ENCODE data around the gene ATG5. TPM values are rescaled to one million over a fixed set of nuclear protein-coding genes. Genes with fewer than 3 reads are reported as not detected.

The ATG5 gene
- total RNA-seq = 10 to 100 TPM; 26.1 to 43.3 (median 30.6) TPM

DNA sequence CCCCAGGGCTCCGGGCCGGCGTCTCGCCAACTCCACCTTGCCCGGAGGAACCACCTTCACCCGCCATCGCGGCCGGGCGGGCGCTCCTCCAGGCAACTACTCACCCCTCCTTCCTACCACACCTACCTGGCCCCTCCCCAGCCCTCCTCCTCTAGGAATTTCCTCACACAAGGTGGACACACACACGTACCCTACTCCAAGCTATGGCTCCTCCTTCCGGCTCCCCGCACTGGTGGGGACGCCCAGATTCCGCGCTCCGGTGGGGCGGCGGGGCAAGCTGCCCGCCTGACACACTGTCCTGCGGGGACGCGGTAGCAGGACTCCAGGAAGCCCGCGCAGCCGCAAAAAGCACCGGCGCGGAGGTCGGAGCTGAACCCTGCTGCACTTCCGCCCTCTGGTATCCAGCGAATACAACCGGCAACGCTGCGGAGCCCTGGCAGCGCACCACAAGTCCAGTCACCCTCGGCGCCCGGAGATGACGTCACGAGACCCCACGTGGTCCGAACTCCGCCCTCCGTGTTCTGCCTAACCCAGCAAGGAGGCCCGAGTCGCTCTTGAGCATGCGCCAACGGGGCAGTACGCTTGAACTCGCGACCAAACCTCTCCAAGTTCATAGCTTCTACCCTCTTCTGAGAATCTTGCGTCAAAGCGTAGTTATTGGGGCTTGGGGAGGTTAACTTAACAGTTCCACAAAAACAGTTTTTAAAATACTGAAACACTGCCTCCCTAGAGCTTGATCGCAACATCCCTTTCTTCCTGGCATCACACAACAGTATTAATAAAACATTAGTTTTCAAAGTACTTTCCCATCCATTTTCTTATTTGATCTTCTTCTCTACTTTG lies at the start of gene ATG5:
ATG5 (minus strand) TSS at position 425 of the 843 bp plus-strand sequence. CDS start 9,552 bp downstream, outside the sequence.
- Histone ChIP-seq H3K9me3 (no peaks in the 10 kb centered on the region), H3K4me1 (peaks cover 0 to 25% (median 0%) of the 10 kb centered on the region in 3 donors), H3K4me3 (peak within 1 kb of the TSS; percentile 82 to 87), H3K27me3 (peaks cover 16% of the 10 kb centered on the region), H3K27ac (peak within 1 kb of the TSS; percentile 62 to 94 (median 88)), H3K36me3 (no peaks in the 10 kb centered on the region)
- peak; percentile 98 for ATAC-seq
- TF ChIP-seq, protein P1, sequence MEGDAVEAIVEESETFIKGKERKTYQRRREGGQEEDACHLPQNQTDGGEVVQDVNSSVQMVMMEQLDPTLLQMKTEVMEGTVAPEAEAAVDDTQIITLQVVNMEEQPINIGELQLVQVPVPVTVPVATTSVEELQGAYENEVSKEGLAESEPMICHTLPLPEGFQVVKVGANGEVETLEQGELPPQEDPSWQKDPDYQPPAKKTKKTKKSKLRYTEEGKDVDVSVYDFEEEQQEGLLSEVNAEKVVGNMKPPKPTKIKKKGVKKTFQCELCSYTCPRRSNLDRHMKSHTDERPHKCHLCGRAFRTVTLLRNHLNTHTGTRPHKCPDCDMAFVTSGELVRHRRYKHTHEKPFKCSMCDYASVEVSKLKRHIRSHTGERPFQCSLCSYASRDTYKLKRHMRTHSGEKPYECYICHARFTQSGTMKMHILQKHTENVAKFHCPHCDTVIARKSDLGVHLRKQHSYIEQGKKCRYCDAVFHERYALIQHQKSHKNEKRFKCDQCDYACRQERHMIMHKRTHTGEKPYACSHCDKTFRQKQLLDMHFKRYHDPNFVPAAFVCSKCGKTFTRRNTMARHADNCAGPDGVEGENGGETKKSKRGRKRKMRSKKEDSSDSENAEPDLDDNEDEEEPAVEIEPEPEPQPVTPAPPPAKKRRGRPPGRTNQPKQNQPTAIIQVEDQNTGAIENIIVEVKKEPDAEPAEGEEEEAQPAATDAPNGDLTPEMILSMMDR (IDR thresholded peaks at IDR 0.05) = peak in 2 of 4 experiments; percentile 2 to 29
- TF ChIP-seq POLR2A (IDR thresholded peaks at IDR 0.05) = peak; percentile 60 to 79
- TF ChIP-seq POLR2AphosphoS5 (IDR thresholded peaks at IDR 0.05) = peak; percentile 93
- no peak for TF ChIP-seq EP300 (IDR thresholded peaks at IDR 0.05)
- 0 to 2% methylated on average over 7 to 29 of the region's 56 CpGs for WGBS, 2 donors (ENCODE audit: low coverage in 1 of 2)

DNA sequence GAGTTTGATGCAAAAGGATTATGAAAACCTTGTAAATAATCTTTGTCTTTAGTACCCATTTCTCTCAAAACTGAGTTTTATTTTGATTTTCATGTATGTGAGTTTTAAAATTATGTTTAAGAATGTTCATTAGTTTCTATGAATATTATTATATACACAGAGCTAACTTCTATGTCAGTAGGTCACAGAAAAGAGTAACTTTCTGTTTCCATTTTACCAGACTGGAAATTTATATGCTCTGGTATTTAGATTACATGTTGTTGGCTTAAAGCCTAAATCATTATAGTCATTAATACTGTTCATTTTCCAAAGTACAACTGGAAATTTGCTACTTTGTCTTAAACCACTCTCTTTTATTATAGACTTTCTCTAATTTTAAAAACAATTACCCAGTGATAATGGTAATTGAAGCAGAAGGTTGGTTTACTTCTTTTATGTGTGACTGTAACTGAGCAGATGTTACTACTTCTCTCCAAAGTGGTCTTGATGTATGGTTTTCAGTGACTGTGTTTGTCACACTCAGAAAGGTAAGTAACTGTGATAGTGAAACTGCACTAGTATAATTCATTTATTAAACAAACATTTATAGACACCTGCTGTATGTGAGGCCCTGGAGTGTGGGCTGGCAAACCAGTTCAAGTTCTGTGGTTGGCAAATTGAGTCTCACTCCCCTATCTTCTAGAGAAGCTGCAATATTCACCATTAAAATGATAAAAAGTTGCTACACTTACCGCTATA lies 48.1 kb upstream of the ATG5 start:
- no peak overlapping the region for H3K27ac ChIP-seq
- WGBS, 2 donors (ENCODE audit: low coverage in 1 of 2) = 88 to 100% methylated on average over 1 of the region's 1 CpG

DNA sequence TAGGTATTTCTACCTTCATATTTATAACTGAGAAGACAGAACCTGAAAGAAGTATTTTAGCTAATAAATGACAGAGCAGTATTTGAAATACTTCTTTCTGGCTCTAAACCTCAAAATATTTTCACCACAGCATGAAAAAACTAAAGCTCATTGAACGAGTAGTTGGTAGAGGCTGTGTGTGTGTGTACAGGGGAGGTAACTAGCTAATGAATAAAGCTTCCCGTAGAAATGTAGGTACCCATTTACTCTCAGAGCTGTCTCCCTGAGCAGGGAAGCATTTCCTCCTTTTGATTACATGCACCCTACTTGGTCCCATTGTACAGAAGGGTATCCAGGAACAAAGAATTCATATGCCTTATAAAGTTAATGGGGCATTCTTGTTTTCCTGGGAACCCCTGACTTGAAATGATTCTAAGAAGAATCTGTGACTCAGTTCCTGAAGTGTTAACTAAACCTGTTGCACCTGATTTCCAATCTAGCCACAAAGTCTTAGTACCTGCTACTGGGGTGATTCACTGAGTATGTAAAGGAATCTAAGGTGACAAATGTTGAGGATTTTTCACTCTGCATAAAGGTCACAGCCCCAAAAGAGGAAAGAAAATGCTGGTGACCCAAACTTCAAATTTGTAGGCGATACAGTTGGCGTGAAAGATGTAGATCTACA lies 47.4 kb upstream of the ATG5 start:
- ATAC-seq = no peak
- Histone ChIP-seq H3K27ac (no peak overlapping the region), H3K4me1 (no peaks in the 10 kb centered on the region), H3K4me3 (no peak overlapping the region), H3K9me3 (no peaks in the 10 kb centered on the region), H3K27me3 (no peaks in the 10 kb centered on the region), H3K36me3 (no peaks in the 10 kb centered on the region)
- no peak for TF ChIP-seq POLR2A (IDR thresholded peaks at IDR 0.05)
- no peak for TF ChIP-seq POLR2AphosphoS5 (IDR thresholded peaks at IDR 0.05)
- no peak for TF ChIP-seq EP300 (IDR thresholded peaks at IDR 0.05)
- 89 to 100% methylated on average over 3 to 4 of the region's 4 CpGs for WGBS, 2 donors (ENCODE audit: low coverage in 1 of 2)

More for the DNA sequence above, 48.1 kb upstream of the ATG5 start:
- H3K4me1 ChIP-seq = no peaks in the 10 kb centered on the region
- H3K36me3 ChIP-seq = no peaks in the 10 kb centered on the region
- H3K27me3 ChIP-seq = no peaks in the 10 kb centered on the region
- no peak for TF ChIP-seq POLR2AphosphoS5 (IDR thresholded peaks at IDR 0.05)
- no peak for TF ChIP-seq POLR2A (IDR thresholded peaks at IDR 0.05)
- no peak for TF ChIP-seq EP300 (IDR thresholded peaks at IDR 0.05)
- TF ChIP-seq, protein P1 (IDR thresholded peaks at IDR 0.05) = no peak
- H3K4me3 ChIP-seq = no peak overlapping the region
- H3K9me3 ChIP-seq = no peaks in the 10 kb centered on the region
- no peak for ATAC-seq

DNA sequence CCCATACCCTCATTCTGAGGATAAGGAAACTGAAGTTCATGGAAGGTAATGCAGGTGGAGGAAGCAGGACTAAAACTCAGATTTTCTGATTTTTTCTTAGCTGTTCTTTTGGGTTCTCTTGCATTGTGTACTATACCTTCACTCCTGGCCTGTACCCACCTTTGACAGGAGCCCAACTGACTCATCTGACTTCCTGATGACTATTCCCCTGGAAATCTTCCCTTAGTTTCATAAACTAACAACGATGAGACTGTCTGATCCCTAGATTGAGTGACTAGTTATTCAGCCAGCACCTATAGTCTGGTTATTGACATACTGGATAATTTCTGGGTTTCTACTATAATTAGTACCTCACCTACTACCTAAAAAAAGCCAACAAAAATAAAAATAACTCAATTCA lies 45.1 kb upstream of the ATG5 start:
- Histone ChIP-seq H3K4me3 (no peak overlapping the region), H3K9me3 (no peaks in the 10 kb centered on the region), H3K27ac (no peak overlapping the region), H3K36me3 (no peaks in the 10 kb centered on the region), H3K4me1 (no peaks in the 10 kb centered on the region), H3K27me3 (no peaks in the 10 kb centered on the region)
- no peak for ATAC-seq
- TF ChIP-seq POLR2A (IDR thresholded peaks at IDR 0.05) (no peak), EP300 (IDR thresholded peaks at IDR 0.05) (no peak), POLR2AphosphoS5 (IDR thresholded peaks at IDR 0.05) (no peak)
- TF ChIP-seq, protein P1 (IDR thresholded peaks at IDR 0.05) = no peak
- 0 to 31% methylated on average over 1 of the region's 1 CpG for WGBS, 2 donors (ENCODE audit: low coverage in 1 of 2)

DNA sequence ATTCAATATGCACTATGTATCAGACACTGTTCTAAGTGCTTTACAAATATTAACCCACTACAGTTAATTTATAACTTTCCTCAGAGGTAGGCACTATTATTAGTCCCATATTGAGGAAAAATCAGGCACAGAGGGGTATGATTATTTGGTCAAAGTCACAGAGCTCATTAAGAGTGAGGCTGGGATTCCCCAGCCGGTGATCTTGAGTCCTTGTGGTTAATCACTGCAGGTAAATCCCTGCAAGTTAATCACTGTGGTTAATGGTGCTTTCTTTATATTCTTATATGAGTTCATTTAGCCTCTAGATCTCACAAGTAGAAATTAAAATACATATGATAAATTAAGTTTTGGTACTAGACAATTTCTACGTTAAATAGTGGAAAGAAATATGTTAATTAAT lies 44.2 kb upstream of the ATG5 start:
- no peak for ATAC-seq
- peaks cover 6% of the 10 kb centered on the region for H3K27me3 ChIP-seq
- no peaks in the 10 kb centered on the region for H3K9me3 ChIP-seq
- no peaks in the 10 kb centered on the region for H3K4me1 ChIP-seq
- H3K27ac ChIP-seq = no peak overlapping the region
- H3K36me3 ChIP-seq = no peaks in the 10 kb centered on the region
- TF ChIP-seq EP300 (IDR thresholded peaks at IDR 0.05) = no peak
- no peak for TF ChIP-seq POLR2AphosphoS5 (IDR thresholded peaks at IDR 0.05)
- no peak for TF ChIP-seq POLR2A (IDR thresholded peaks at IDR 0.05)
- TF ChIP-seq, protein P1 (IDR thresholded peaks at IDR 0.05) = no peak
- WGBS, 2 donors (ENCODE audit: low coverage in 1 of 2) = 71 to 84% methylated on average over 2 of the region's 2 CpGs
- H3K4me3 ChIP-seq = no peak overlapping the region
